Lower leg skin (tissue), 3 donors: ENCODE results near the gene CC2D1A.

ENCODE experiments used
- POLR2A ChIP-seq, 2 donors: fragments of 450-650 bp; IDR thresholded peaks; one replicate each; pipeline ENCODE4 v1.6.1; 2016 to 2017; ENCODE audit warnings: antibody characterized with exemption in 2 of 2, mild to moderate bottlenecking in 1 of 2, moderate library complexity in 1 of 2
- TF ChIP-seq, protein P1 (sequence below), 3 donors: fragments of 450-650 bp; IDR thresholded peaks; one replicate each; pipeline ENCODE4 v1.5.1; 2016; ENCODE audit warnings: antibody characterized with exemption in 3 of 3, mild to moderate bottlenecking in 3 of 3, moderate library complexity in 2 of 3

- TF ChIP-seq, protein P1, sequence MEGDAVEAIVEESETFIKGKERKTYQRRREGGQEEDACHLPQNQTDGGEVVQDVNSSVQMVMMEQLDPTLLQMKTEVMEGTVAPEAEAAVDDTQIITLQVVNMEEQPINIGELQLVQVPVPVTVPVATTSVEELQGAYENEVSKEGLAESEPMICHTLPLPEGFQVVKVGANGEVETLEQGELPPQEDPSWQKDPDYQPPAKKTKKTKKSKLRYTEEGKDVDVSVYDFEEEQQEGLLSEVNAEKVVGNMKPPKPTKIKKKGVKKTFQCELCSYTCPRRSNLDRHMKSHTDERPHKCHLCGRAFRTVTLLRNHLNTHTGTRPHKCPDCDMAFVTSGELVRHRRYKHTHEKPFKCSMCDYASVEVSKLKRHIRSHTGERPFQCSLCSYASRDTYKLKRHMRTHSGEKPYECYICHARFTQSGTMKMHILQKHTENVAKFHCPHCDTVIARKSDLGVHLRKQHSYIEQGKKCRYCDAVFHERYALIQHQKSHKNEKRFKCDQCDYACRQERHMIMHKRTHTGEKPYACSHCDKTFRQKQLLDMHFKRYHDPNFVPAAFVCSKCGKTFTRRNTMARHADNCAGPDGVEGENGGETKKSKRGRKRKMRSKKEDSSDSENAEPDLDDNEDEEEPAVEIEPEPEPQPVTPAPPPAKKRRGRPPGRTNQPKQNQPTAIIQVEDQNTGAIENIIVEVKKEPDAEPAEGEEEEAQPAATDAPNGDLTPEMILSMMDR (IDR thresholded peaks at IDR 0.05), result no peak
- no peak for TF ChIP-seq POLR2A (IDR thresholded peaks at IDR 0.05)
Measured at GRCh38 chr19:13972368-13973155, 66.6 kb downstream of the CC2D1A start.
